HG02623 (cell line): ENCODE data around the gene NFYA.

Source experiments
- ATAC-seq: cut with Tn5 transposase; IDR thresholded peaks from one replicate; pipeline ENCODE4 v1.9.1; 2021; ENCODE audit warnings: moderate library complexity; ENCODE audit not compliant: unreplicated experiment

The NFYA gene

DNA sequence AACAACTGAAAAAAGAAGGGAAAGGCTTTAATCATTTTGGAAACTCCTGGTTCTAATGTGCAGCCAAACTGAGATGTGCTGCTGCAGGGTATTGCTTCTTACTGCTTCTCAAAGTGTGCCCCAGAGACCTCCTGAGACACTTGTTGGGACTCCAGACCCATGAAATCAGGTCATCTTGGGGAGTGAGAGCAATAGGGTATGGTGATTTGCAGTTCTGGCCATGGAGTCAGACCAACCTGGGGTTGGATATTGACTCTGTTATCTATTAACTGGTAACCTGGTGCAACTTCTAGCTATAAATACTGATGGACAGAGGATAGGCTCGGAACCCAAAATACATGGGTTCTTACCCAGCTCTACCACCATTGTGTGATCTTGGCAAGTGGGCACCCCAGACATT lies 26.7 kb upstream of the NFYA start:
- no peak for ATAC-seq

DNA sequence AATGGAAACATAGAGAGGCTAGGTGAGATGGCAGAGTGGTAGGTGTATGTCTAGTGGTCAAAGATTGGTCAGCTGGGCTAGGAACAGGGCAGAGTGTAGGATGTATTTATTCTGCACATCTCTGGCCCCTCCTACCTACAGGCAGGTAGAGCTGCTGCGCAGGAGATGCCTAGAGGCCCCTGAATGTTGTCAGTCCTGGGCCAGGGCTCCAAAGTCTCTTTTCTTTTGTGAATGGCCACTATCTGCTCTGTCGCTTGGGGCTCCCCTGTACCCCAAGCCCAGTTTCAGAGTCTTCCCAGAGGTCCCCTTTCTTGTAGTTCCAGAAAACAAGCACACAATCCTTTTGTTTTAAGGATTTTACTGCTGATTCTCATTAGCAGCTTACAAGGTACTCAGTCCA lies 25.5 kb upstream of the NFYA start:
- ATAC-seq = no peak

DNA sequence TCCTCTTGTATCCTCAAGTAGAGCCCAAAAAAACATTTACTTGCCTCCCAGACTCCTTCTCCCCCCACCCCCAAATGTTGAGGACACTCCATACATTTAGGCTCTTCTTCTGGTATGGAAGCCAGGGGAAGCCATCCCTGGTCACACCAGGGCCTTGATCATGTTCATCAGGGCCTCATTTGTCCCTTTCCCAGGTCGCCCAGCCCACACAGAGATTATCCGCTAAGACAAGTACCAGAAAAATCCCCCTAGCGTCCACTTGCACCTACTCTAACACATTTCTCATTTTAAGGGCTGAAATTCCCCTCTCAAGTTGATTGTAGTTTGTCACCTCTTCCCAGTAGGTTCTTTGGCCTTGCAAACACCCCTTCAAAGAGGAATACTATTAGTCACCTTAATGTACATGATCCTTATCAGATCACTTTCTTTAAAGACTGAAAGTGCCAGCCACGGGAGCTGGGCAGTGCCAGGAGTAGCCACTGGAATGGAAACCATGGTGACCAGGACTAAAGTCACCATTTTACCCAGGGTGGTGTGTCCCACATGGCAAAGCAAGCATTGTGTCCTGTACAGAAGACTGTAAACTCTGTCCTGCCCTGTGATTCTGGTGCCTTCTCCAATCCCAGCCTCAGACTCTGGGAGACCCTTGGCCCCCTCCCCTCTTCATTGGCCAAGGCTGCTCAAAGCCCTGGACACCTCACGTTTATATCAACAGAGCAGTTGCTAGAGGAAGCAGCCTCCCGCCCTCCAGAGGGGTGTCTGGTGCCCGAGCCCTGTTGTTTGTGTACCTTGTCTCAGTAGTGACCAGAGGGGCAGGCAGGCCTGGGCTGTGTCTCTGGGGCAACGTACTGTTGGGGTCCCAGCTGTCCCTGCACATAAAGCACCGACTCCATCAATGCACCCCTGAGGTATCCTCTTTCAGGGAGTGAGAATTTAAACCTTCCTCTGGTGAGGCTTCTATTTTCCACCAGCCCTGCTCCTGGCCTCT lies 24.7 kb upstream of the NFYA start:
- ATAC-seq = no peak

DNA sequence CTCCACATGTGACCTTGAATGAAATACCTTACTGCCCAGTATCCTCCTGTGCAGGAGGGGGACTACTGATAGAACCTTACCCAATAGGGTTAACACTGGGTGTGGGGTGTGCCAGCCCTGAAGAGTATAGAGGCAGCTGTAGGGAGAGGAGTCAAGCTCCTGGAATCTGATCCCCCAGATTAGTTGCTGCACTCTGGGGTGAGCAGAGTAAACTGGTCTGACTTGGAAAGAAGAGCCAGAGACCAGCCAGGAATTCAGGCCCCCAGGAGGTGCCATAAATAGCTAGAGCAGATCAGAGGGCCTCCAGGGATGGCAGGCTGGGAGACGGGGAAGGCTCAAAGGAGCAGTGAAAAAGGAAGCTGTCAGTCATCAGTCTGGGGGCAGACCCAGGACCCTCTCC lies 23.3 kb upstream of the NFYA start:
- no peak for ATAC-seq

DNA sequence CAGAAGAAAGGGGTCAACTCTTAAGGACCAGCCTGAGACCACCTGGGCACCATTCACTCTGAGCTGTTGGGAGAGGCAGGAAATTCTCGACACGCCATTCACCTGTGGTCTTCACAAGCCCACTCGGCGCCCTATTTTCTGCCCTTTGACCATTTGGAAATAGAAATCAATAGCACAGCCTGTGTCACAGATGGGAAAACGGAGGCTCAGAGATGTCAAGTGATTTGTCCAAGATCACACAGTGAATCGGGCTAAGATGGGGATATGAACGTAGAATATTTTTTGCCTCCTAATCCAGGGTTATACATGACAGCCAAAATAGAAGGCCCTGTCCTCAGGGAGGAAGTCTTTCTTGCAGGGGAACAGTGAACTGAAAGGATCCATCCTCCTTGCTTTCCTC lies 22.8 kb upstream of the NFYA start:
- ATAC-seq = no peak

DNA sequence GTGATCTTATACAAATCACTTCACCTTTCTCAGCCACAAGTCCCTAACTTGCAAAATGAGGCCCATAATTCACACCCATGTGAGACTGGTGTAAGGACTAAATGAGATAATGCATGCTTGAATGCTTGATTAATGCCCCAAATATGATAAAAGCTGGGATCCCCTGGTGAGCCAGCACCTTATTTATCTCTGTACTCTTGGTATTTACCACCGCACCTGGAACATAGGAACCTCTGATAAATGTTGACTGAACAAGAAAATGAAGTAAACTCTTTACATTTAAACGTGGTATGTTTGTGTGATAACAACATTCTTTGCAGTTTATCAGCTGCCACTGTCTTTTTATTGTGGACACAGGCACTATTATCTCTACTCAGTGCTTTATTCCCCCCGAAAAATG lies 22.2 kb upstream of the NFYA start:
- ATAC-seq = no peak

DNA sequence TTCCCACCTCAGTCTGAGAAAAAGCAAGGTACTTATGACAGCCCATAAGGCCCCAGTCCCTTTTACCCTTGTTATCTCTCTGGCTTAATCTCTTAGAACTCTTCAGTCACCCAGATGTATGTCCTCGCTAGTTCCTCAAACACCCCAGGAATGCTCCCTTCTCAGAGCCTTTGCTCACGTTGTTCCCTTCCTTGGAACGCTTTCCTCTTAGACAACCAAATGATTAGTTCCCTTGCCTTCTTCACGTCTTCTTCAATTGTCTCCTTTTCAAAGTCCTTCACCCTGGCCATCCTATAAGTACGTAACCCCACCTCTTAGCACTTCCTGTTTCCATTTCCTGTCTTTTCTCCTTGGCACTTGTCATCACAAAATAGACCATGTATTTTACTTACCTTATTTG lies 20.9 kb upstream of the NFYA start:
- no peak for ATAC-seq

DNA sequence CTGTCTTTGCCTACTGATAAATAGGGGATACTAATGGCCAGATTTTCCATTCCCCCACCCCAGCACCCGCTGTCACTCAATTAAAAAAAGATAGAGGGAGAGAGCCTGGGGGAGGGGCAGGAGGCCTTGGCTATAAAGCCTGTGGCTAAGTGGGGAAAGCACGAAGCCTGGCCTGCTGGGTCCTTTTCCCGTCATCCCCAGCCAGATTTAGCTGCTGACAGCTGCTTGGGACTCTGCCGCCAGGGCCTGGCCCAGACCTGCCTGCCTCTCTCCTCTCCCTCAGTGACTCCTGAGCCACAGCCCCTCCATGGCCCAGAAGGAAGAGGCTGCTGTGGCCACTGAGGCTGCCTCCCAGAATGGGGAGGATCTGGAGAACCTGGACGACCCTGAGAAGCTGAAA lies 19.7 kb upstream of the NFYA start, which contains the start of gene APOBEC2:
APOBEC2 (plus strand) TSS at position 162 of the 400 bp plus-strand sequence; CDS start at position 308, 146 bp downstream.
- ATAC-seq = no peak

DNA sequence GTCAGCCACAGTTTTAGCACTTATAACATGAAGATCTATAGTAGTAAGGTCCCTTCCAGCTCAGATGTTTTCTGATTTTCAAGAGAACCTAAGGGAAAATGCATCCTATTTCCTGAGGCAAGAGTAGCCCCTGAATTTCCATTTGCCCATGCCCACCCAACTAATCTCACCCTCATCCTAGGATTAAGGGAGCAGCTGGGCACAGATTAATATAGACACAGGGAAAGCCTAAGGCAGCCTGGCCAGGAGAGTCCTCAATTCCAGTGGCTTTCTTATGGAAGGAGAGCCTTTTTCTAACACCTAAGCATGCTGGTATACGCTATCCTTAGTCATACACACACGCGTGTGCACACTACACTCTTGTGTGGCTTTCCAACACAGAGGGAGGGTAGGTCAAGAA lies 18.3 kb upstream of the NFYA start:
- ATAC-seq = no peak

DNA sequence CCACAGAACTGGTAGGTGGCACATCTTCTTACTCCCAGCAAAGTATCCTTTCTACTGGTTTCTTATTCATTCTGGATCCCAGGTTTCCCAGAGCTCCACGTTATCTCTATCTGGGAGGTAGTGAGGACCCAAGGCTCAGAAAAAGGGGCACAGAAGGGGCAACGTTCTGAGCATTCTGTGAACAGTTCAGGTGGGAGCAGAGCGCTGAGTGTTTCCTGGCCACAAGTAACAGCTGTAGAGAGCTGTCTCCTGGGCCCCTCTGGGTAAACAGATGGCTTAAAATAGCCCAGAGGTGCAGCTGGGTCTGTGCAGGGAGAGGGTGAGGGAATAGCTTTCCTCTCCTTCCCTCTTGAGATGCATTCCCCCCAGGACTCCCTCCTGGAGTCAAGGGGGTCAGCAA lies 17.6 kb upstream of the NFYA start:
- no peak for ATAC-seq

DNA sequence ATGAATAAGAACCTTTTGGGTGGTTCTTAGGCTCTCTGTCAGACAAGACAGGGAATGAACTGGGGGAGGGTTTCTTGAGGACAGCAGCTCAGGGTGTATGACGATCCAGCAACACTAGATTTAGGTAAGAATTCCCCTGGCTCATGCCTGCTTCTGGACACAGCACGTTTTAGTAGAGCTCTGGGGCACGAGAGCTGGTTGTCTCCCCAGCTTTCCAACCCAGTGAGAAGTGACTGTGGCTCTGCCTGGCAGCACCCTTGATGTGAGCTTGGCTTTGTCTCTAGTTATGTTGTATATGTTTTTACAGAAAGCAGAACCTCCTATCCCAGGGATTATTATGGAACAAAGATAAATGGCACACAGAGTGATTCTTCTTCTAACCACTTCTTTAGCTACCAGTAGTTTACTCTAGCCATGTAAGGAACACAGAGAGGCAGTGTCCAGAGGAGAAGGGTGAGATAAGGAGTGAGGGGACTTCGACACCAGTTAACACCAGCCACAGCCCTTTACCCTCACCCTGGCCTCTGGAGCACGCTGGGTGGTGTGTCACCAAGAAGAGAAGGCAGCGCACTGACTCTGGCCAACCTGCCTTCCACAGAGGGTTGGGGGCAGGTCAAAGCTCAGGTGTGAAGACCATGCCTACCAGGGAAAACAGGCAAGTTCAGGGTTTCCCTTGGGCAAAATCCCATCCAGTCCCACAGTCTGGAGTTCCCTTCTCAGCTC lies 15.8 kb upstream of the NFYA start:
- no peak for ATAC-seq

DNA sequence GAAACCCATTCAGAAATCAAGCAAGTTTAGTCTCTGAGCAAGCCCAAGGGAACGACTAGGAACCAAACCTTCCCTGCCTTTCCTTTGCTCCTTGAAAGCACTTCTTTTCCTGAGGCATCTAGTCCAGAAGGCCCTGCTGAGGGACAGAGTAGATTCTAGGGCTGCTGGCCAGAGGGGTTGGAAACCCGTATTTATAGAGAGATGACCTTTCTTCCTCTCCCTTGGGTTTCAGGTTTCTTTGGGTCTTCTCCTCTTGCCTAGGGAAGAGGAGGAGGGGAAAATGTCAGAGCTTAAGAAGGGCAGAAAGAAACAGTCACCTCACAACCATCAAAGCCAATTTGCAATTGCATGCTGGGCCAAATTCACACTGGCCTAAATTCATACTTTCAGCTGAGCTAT lies 14.0 kb upstream of the NFYA start:
- ATAC-seq = no peak

DNA sequence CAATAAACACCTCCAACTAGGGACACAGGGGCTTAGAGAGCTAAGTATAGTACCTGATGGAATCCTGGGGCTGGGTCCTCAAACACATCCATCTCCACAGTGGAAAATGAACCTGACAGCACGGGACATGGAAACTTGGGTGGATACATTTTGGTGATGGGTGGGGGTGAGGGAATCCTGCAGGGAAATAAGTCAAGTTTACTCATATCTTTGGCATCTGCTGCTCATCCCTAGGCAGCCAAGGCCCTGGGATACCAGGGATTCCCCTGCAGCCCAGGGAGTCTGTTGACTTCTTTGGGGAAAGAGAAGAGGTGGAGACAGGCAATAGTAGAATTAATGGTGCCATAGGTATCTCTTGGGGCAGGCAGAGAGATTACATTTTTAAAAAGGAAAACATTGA lies 13.2 kb upstream of the NFYA start:
- ATAC-seq = no peak

DNA sequence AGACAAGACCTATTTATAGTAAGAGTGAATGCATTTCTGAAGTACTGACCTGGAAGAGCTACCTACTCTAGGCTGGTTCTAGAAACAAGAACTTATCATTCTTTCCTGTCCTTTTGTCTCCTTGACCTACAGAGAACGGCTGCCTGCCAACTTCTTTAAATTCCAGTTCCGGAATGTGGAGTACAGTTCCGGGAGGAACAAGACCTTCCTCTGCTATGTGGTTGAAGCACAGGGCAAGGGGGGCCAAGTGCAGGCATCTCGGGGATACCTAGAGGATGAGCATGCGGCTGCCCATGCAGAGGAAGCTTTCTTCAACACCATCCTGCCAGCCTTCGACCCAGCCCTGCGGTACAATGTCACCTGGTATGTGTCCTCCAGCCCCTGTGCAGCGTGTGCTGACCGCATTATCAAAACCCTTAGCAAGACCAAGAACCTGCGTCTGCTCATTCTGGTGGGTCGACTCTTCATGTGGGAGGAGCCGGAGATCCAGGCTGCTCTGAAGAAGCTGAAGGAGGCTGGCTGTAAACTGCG lies 11.5 kb upstream of the NFYA start:
- no peak for ATAC-seq

DNA sequence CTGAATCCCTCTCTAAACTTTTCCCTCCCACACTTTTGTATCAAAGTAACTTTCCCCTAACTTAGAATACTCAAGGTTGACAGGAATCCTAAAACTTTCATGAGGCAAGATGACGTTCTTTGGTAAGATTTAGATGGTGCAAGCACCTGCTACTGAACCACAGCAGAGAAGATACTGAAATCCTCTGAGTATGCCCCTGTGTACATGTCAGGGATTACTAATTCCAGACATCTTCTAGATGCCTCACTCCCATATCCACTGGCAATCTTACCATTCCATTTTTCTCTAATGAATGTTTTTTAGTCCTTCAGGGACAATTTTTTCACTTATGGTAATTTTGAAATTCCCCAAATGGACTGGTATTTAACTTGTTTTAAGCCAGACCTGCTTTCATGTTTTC lies 10.7 kb upstream of the NFYA start:
- no peak for ATAC-seq

DNA sequence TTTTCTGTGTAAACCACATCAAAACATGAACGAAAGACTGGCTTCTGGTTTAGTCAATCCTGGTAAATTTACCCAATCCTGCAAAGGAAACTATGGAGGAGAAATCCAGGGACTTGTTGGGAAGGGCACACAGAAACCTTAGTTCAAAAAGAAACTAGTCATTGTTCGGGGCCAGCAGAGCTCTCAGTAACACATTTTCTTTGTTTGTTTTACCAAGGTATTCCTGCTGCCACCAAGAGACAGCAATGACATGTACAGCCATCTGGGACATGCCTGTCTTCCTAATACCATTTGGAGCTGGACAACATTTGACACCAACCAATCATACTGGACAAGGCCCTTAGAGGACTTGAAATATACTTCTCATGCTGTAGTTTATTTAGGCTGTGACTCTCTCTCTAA lies 8.9 kb upstream of the NFYA start:
- ATAC-seq = no peak

DNA sequence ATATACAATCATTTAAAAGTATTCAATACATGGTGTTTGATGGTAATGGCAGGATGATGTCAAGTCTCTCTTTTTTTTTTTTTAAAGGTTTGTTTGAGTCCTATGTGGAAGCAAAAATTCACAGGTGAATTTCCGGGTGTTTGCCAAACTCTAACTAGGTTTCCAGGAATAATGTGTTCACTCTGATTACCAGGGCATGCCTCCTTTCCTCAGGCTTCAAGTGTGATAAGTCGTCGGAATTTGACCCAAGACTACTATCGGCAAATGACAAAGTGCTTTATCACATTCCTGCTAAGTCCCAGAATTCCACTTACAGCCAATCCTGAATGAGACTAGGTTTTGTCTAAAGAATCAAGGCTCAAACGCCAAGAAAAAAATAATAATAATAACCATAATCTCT lies 7.9 kb upstream of the NFYA start:
- no peak for ATAC-seq

DNA sequence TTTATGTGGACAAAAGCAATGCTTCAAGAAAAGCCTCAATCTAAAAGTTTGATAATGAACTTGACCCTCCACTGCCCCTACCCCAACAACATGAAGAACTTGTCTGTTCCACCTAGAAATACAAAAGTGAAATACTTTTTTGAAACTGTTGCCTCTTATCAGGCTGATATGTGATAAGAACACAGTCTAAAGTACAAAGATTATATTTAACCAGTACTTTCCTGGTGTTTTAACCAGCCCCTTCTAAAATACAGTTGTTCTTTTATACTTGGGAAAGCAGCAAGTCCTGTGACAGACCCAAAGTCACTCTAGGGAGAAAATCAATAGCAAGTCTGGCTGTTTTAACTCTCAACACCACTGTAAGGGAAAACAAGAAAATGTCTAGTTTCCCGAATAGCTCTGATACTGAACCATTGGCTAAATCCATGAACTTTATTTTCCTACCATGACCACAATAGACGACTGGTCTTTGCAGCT lies 7.2 kb upstream of the NFYA start:
- ATAC-seq = no peak

DNA sequence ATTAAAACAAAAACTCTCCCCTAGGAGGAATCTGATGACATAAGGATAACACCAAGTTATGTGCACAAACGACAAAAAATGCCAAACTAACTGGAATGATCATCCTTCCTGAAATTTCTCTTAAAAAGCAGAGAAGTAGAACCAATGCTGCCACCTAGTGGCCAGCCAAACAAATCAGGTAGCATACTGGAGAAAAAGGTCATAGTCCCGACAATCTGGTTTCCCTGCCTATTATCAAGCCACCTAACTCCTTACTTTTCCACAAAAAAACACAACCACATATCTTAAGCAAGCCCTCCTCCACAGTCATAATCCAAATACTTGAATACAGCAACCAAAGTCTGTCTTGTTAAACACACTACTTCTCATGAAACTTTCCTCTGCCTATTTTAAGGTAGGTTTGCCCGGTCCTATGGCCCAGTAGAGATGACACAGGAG lies 5.9 kb upstream of the NFYA start:
- no peak for ATAC-seq

DNA sequence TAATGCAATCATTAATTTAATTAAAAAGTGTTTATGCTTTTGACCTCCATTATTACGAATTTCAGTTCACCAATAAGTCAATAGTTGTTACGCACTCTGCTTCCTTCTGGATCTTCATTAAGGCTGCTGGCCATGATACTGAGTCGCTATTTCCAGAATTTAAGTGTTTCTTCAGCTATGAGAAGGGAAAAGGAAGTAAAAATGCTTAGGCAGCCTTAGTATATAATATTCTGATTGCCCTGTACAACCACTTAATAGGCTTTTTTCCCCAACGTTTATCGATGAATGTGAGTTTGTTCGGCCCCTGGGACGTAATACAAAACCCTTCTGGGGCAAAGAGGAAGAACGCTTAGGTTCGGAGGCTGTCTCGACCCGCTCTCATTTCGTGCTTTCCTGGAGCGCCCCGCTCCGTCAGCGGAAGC lies 1.3 kb upstream of the NFYA start:
- ATAC-seq = peak; percentile 21

DNA sequence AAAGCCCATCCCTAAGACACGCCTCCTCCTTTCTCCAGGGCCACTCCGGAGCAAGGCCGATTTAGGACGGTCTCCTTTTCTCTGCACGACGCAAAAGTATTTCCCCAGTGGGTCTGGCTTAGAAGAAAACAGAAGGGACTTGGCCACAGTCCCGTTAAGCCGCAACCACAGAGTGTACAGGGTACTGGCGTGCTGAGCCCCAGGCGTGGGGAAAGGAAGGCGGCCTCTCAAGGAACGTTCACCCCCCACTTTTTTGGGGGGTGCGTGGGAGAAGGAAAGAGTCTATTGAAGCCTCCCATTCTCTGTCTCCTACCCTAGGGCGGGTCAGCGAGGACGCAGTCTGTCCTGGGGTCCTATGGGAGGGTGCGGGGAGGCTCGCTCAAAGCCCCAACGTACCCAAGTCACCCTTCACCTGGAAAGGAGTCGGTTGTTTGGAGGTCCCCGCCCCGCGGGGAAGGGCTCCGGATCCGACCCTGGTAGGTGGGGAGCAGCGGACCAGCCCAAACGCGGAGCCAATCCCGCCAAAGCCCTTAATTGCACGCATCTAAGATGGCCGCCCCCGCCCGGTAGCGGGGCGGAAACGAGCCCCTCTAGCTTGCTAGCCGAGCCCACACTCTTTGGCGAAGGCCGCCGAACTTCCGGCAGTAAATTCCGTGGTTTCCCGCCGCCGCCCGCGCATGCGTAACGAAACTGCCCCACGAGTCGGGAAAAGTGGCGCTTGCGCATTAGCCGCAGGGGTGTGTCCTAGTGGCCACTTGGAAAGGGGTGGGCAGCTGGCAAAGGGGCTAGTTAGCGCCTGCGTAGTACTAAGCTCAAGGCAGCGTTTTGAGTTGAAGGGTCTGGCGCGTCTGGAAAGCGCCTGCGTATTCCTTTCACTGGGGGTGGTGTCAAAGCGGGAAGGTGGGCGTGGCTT lies 595 bp upstream of the NFYA start, which contains the start of gene OARD1:
OARD1 (minus strand) TSS at position 434 of the 913 bp plus-strand sequence. CDS start 722 bp downstream, outside the sequence.
- ATAC-seq = peak; percentile 59
